ENCODE results near the gene HOXA5. TPM values are rescaled to one million over a fixed set of nuclear protein-coding genes. Genes with fewer than 3 reads are reported as not detected.

HOXA5 gene
- total and polyA plus RNA-seq, 8 donors = 2.9 to 53.1 (median 10.7) TPM

DNA sequence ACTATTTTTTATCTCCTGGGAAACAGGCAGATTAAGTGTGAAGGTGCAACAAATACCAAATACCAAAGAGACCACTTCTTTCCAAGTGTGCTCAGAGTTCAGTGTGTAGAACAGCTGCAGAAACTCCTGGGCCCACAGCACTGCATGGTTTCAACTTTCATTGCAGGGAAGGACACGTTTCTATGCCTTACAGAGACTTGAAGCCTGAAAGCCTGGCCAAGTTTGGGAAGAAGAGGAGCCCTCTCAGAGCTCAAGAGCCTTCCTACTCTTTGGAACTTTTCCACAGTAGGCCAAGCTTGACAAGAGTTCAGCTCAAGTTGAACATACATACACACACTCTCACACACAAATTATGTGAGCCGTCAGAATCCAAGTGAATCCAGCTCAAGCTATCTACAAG, 15.4 kb downstream of the HOXA5 start:
- Histone ChIP-seq H3K27me3 (peaks cover 0 to 94% (median 56%) of the 10 kb centered on the region in 3 donors), H3K36me3 (no peaks in the 10 kb centered on the region), H3K4me3 (no peak overlapping the region), H3K27ac (peak overlapping the region in 3 of 5 donors; percentile 83 to 99 (median 96)), H3K9me3 (no peaks in the 10 kb centered on the region), H3K4me1 (peaks cover 0 to 81% (median 33%) of the 10 kb centered on the region in 4 donors)
- TF ChIP-seq CTCF (IDR thresholded peaks at IDR 0.05) (no peak), POLR2A (IDR thresholded peaks at IDR 0.05) (no peak), POLR2AphosphoS5 (IDR thresholded peaks at IDR 0.05) (no peak), EP300 (IDR thresholded peaks at IDR 0.05) (no peak)
- WGBS, 5 donors = 42 to 61% (median 55%) methylated on average over 2 of the region's 2 CpGs
- DNase-seq = peak in 1 of 2 donors; percentile 86
- intact Hi-C loops (cut with DNase I; ENCODE audit: low total_unique reads) = no loop called here

DNA sequence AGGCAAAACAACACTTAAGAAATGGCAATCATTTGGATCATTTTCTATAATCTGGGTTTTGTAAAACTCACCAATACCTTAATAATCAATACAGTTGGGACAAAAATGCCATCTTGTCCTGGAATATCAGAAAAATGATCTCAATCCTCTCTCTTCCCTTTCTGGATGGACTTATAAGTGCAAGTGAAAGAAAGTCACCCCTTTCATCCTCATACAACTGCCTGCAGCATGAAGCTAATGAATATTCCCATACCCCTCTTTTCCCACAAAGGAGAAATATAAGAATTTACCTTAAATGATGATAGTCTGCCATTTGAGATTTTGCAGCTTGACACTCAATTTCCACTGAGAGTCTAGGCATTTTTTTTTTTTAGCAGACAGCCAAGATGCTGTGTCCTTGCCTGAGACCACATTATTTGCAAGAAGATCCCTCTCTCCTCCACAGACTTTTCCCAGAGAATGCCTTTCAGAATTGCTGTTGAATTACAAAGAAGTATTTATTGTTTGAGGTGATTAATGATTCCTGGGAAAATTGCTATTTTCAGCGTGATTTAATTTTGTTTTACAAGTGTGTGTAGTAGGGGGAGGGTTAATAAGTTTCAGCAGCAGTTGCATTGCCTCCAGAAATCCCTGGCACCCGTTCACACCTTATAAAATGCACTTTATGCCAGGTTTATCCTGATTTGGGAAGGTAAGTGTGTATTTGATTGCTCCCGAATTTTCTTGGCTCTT, 16.7 kb downstream of the HOXA5 start:
- H3K36me3 ChIP-seq = no peaks in the 10 kb centered on the region
- 33 to 65% (median 56%) methylated on average over 3 of the region's 3 CpGs for WGBS, 5 donors
- no peak for DNase-seq
- peaks cover 7 to 81% (median 38%) of the 10 kb centered on the region in 4 donors for H3K4me1 ChIP-seq
- H3K27ac ChIP-seq = peak overlapping the region in 4 of 5 donors; percentile 23 to 99 (median 95)
- H3K4me3 ChIP-seq = no peak overlapping the region
- H3K27me3 ChIP-seq = peaks cover 0 to 94% (median 68%) of the 10 kb centered on the region in 3 donors
- no peak for TF ChIP-seq POLR2A (IDR thresholded peaks at IDR 0.05)
- H3K9me3 ChIP-seq = no peaks in the 10 kb centered on the region
- intact Hi-C loops (cut with DNase I; ENCODE audit: low total_unique reads) = no loop called here

DNA sequence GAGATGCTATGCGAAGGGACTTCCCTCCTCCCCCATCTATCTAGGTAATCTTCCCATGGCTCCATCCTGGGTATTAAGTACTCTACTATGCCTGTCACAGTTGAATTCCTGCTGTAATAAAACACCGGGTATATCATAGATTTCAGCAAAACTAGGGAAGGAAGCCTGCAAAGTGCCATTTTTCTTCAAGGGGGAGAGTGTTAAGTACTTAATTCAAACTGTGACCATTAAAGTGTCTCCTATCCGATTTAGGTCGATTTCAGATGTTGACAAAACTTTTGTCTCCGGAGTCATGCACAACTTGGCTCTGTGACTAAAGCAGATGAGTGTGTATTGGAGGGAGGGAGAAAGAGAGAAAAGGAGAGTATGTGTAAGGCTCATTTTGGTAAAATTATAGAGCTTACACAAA, 17.5 kb downstream of the HOXA5 start:
- WGBS, 5 donors = 44 to 67% (median 54%) methylated on average over 5 of the region's 5 CpGs
- Histone ChIP-seq H3K4me3 (no peak overlapping the region), H3K27ac (peak overlapping the region in 4 of 5 donors; percentile 92 to 99 (median 95)), H3K9me3 (no peaks in the 10 kb centered on the region), H3K27me3 (peaks cover 0 to 89% (median 61%) of the 10 kb centered on the region in 3 donors), H3K36me3 (no peaks in the 10 kb centered on the region), H3K4me1 (peaks cover 8 to 79% (median 39%) of the 10 kb centered on the region in 4 donors)
- intact Hi-C loops (cut with DNase I; ENCODE audit: low total_unique reads) = no loop called here
- no peak for DNase-seq
- TF ChIP-seq EP300 (IDR thresholded peaks at IDR 0.05) (no peak), POLR2A (IDR thresholded peaks at IDR 0.05) (no peak), POLR2AphosphoS5 (IDR thresholded peaks at IDR 0.05) (no peak)

DNA sequence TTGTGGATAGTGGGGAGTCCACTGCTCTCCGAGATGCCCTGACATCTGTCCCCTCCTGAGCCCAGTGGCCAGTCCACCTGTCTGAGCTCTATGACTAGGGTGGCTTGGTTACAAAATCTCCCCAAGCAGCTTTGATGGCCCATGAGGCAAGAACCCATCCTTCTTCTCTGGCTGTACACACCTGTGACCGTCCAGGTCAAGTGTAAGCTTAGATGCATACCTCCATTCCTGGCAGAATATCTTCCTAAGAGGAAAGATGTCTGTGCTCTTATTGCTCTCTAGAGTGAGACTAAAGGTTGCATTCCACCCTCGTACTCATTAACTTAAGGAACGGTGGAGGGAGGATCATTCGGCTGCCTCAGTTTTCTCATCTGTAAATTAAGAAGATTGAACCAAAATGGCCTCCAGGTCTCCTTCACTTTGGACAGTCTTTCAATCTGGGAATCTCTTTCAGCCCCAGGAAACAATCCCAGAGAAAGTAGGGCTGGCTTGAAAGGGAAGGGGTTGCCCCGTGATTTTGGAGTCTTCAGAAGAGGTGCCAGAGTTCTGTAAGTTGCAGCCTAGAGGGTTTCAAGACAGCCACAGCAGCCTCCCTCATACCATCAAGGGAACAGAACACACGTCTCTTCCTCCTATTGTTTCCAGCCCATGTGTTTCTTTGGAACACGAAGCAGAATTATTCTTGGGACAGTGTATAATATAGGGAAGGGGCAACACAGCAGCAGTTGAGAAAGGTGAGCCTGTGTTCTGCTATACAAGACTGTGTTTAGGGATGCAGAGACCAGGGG, 18.4 kb downstream of the HOXA5 start:
- Histone ChIP-seq H3K27ac (peak overlapping the region; percentile 42 to 99 (median 94)), H3K4me3 (no peak overlapping the region), H3K9me3 (no peaks in the 10 kb centered on the region), H3K27me3 (peaks cover 0 to 88% (median 52%) of the 10 kb centered on the region in 3 donors), H3K4me1 (peaks cover 16 to 85% (median 47%) of the 10 kb centered on the region in 4 donors), H3K36me3 (no peaks in the 10 kb centered on the region)
- 69 to 81% (median 72%) methylated on average over 8 of the region's 8 CpGs for WGBS, 5 donors
- DNase-seq = no peak
- intact Hi-C loops (cut with DNase I; ENCODE audit: low total_unique reads) = no loop called here
- TF ChIP-seq POLR2AphosphoS5 (IDR thresholded peaks at IDR 0.05) = no peak
- no peak for TF ChIP-seq EP300 (IDR thresholded peaks at IDR 0.05)
- TF ChIP-seq CTCF (IDR thresholded peaks at IDR 0.05) = no peak
- TF ChIP-seq POLR2A (IDR thresholded peaks at IDR 0.05) = no peak
